Choroid plexus epithelial cell (primary cell): ENCODE results near the gene LCN1.
A peak's percentile ranks its signal among the peaks of the same experiment; 100 is the strongest.

Source experiments
- DNase-seq: peaks from one replicate; pipeline ENCODE4 v3.0.0-alpha.2; 2010; ENCODE audit warnings: low read depth
- H3K4me3 ChIP-seq: 2 replicates; pipeline ENCODE4 v1.5.1; 2011; ENCODE audit warnings: low read depth, mild to moderate bottlenecking, control low read depth, low read length, moderate library complexity
- CTCF ChIP-seq: conservative IDR thresholded peaks from 2 replicates; pipeline ENCODE4 v1.5.1; 2011; ENCODE audit warnings: low read depth, mild to moderate bottlenecking, control low read depth, inconsistent platforms, low read length, moderate library complexity

The LCN1 gene

DNA sequence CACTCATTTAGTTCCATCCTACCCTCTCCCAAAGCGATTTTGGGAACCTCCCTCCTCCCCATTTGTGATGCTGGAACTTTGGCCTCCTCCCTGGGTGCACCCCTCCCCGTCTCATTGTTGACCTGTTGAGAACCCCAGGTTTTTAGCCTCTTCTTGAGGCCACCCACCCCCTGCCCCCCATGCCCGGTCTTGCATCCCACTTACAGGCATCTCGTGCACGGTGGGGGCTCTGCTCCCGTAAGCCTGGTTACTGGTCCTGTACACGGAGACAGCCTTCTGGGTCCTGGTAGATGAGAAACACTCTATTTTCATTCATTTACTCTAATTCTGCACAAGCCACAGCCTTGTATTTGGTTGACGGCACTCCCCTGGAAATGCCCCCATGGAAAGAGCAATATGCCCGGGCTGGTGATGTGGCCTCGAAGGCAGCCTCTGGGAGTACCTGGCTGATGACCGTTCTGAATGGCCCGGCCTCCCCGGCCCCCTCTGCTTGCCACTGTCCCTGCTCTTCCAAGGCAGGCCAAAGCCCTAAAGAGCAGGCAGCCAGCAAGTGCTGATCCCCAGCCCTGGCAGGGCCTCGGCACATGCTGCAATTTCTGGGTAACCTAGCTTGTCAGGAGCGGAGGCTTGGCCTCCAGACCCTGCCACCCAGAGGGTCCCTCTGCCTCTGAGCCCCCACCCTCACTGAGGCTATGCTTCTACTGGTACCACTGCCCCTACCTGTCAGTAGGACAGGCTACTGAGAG lies 22.7 kb upstream of the LCN1 start:
- DNase-seq, result no peak
- H3K4me3 ChIP-seq, result no peak overlapping the region
- TF ChIP-seq CTCF, result no peak

- no peak for TF ChIP-seq CTCF
These were observed 21.7 kb upstream of the LCN1 start for GRCh38 chr9:135499326-135500070.

DNA sequence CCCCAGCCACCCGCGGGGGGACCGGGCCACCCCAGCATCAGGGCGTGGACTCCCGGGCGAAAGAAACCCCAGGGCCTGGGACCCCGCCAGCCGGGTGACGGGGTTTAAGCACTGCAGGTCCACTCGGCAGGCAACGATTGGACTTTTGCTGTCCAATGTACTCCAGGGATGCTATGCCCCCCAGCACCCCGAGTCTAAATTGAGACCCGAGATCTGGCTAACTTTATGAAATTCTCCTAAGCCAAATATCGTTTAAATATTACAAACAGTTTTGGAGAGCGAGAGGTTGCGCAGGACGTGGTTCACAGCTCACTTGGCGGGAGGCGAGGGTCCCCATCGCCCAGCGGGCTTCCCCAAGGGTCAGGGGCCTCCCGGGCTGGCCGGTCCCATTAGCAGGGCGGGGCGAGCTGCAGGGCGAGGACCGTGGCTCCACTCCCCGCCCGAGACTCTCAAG lies 21.1 kb upstream of the LCN1 start:
- peak; percentile 61 for DNase-seq
- TF ChIP-seq CTCF, result no peak
- peak overlapping the region; percentile 91 for H3K4me3 ChIP-seq

More at GRCh38 chr9:135499326-135500070, 21.7 kb upstream of the LCN1 start:
- peak overlapping the region; percentile 91 for H3K4me3 ChIP-seq
- peak; percentile 93 for DNase-seq

- H3K4me3 ChIP-seq, result peak within 1 kb of the TSS; percentile 91
- TF ChIP-seq CTCF, result peak; percentile 55
- peak; percentile 90 for DNase-seq
These were observed 20.5 kb upstream of the LCN1 start, which contains the start of gene MRPS2 for GRCh38 chr9:135500525-135501260. Gene MRPS2, plus strand, starts transcription at chr9:135500682. Its CDS starts 29 bp downstream, at chr9:135500711.

DNA sequence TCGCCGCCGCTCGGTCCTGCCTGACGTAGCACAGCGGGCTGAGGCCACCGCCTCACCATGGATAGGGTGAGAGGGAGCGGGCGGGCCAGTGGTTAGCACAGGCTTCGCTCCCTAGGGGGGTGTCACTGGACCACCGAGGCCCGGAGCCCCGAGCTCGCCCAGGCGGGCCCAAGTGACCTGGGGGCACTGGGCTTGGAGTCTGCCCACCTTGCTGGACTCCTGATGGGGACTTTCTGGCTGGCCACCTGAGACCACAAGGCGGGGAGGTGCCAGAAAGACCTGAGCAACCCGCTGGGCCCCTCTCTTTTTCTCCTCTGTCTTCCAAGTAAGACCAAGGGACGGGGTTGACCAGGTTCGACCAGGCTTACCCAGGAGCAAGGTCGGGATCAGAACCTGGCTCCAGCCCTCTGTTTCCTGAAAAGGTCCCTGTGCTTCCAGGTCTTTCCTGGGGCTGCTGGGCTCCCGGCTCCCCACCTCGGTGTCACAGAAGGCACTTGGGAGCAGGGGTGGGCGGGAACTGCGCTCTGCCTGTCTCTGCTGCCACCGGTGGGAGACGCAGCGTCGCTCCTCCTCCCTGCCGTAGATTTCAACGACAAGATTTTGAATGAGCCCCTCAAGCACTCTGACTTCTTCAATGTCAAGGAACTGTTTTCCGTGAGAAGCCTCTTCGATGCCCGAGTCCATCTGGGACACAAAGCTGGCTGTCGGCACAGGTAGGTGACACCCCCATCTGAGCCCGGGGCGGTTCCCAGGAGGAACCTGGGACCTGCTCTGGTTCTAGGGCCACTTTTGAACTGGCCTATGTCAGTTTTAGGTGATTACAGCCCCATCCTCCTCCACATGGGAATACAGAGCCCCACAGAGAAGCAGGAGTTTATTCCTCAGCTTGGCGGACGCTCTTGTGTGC lies 19.7 kb upstream of the LCN1 start:
- peak overlapping the region; percentile 91 for H3K4me3 ChIP-seq
- TF ChIP-seq CTCF, result no peak
- DNase-seq, result no peak
